Measurements from ENCODE around the gene CHTF8. TPM values are rescaled to one million over a fixed set of nuclear protein-coding genes. Genes with fewer than 3 reads are reported as not detected.
A peak's percentile ranks its signal among the peaks of the same experiment; 100 is the strongest.
"Not testable (repeated sequence)": the region's sequence is repeated elsewhere in the genome, so short reads cannot be mapped to it uniquely, and the experiment has no call there.

The CHTF8 gene
- total RNA-seq, 1 donor from 2014 or later = 136 TPM

DNA sequence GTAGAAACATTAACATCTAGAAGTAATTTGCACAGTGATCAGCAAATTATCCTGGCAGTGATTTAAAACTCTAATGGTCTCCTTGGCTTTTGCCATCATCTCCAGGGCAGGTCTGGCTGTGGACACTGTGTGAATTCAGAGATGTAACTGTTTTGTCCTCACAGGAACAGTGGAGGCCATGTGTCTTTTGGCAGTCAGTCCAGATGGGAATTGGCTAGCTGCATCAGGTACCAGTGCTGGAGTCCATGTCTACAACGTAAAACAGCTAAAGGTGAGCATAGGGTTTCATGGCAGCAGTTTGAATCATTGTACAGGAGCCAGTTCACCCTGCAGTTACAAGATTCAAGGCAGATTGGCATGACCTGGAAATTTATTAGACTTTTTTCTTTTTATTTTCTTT is 27.8 kb upstream of the CHTF8 start:
- no peaks in the 10 kb centered on the region for H3K27me3 ChIP-seq (ENCODE audit: control insufficient read depth, insufficient read depth, low read length)
- TF ChIP-seq, protein P1, sequence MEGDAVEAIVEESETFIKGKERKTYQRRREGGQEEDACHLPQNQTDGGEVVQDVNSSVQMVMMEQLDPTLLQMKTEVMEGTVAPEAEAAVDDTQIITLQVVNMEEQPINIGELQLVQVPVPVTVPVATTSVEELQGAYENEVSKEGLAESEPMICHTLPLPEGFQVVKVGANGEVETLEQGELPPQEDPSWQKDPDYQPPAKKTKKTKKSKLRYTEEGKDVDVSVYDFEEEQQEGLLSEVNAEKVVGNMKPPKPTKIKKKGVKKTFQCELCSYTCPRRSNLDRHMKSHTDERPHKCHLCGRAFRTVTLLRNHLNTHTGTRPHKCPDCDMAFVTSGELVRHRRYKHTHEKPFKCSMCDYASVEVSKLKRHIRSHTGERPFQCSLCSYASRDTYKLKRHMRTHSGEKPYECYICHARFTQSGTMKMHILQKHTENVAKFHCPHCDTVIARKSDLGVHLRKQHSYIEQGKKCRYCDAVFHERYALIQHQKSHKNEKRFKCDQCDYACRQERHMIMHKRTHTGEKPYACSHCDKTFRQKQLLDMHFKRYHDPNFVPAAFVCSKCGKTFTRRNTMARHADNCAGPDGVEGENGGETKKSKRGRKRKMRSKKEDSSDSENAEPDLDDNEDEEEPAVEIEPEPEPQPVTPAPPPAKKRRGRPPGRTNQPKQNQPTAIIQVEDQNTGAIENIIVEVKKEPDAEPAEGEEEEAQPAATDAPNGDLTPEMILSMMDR (IDR thresholded peaks at IDR 0.05; ENCODE audit: insufficient read depth, low read length, poor library complexity, severe bottlenecking) = no peak
- DNase-seq (ENCODE audit: low read depth) = no peak
- H3K4me3 ChIP-seq (ENCODE audit: low read depth, low read length) = no peak overlapping the region
- peaks cover 1% of the 10 kb centered on the region for H3K36me3 ChIP-seq (ENCODE audit: control insufficient read depth, insufficient read depth, low read length)

DNA sequence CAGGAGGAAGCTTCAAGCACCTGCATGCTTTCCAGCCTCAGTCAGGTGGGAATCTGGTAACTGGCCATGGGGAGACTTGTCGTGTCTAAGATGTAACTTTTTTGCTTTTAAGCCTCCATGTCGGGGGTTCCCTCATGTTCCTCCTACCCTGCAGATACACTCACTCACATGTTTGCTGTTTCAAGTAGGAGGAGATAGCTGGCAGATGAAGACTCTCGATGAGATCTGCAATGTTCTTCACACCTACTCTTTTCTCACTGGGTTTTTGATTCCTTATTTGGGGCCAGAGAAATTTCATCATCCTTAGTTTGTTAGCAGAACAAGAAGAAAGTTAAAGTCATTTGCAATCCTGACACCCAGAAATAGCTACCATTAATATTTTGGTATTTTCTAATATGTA is 24.8 kb upstream of the CHTF8 start:
- peaks cover 1% of the 10 kb centered on the region for H3K36me3 ChIP-seq (ENCODE audit: control insufficient read depth, insufficient read depth, low read length)
- no peak overlapping the region for H3K4me3 ChIP-seq (ENCODE audit: low read depth, low read length)
- TF ChIP-seq, protein P1 (IDR thresholded peaks at IDR 0.05; ENCODE audit: insufficient read depth, low read length, poor library complexity, severe bottlenecking) = no peak
- H3K27me3 ChIP-seq (ENCODE audit: control insufficient read depth, insufficient read depth, low read length) = no peaks in the 10 kb centered on the region
- DNase-seq (ENCODE audit: low read depth) = no peak

DNA sequence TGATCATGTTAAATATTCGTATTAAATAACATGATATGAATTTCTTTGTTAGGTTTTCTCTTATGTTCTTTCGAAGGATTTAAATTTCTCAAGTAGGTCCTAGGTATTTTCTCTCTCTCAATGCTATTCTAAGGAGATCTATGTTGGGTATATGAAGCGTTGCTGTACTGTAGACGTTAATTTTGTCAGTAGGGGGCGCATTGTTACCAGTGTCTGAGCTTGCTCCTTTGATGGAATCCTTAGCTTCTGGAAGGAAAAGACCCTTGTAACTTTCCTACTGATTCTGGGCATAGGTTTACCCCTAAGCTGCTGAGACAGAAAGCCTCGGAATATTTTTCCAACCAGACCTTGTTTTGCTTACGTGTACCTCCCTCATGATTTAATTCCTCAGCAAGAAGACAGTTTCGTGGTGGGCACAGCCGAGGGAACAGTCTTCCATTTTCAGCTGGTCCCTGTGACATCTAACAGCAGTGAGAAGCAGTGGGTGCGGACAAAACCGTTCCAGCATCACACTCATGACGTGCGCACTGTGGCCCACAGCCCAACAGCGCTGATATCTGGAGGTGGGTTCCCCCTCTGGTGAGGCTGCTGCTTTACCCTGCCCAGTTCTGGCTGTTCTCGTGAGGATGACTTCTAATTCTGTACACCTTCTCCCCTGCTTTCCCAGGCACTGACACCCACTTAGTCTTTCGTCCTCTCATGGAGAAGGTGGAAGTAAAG is 17.9 kb upstream of the CHTF8 start:
- DNase-seq (ENCODE audit: low read depth) = no peak
- Histone ChIP-seq H3K4me3 (ENCODE audit: low read depth, low read length) (no peak overlapping the region), H3K27me3 (ENCODE audit: control insufficient read depth, insufficient read depth, low read length) (no peaks in the 10 kb centered on the region), H3K36me3 (ENCODE audit: control insufficient read depth, insufficient read depth, low read length) (peaks cover 1% of the 10 kb centered on the region)
- TF ChIP-seq, protein P1 (IDR thresholded peaks at IDR 0.05; ENCODE audit: insufficient read depth, low read length, poor library complexity, severe bottlenecking) = peak; percentile 74

DNA sequence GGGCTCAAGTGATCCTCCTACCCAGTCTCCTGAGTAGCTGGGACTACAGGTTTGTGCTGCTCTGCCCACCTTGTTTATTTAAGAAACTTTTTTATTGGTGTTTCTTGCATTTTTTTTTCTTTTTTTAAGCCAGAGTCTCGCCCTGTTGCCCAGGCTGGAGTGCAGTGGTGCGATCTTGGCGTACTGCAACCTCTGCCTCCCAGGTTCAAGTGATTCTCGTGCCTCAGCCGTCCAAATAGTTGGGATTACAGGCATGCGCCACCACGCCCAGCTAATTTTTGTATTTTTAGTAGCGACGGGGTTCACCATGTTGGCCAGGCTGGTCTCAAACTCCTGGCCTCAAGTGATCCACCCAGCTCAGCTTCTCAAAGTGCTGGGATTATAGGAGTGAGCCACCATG is 17.2 kb upstream of the CHTF8 start:
- H3K27me3 ChIP-seq (ENCODE audit: control insufficient read depth, insufficient read depth, low read length); DNase-seq (ENCODE audit: low read depth); H3K36me3 ChIP-seq (ENCODE audit: control insufficient read depth, insufficient read depth, low read length); H3K4me3 ChIP-seq (ENCODE audit: low read depth, low read length): not testable (repeated sequence)

DNA sequence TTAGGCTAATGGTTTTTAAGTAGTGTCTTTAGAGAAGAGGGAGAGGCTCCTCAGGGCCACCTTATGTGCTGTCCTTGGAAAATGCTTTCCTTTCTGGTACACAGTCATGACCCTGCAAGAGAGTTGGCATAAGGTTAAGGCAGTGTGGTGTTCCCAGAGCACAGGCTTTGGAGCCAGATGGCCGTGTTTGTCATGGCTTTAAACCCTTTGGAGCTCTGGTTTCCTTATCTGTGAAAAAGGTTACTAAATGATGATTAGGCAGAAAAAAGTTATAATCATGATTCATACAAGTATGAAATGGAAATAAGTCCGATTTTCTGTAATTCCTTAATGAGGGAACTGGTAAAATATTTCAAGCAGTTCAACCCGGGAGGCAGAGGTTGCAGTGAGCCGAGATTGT is 13.3 kb upstream of the CHTF8 start:
- no peaks in the 10 kb centered on the region for H3K27me3 ChIP-seq (ENCODE audit: control insufficient read depth, insufficient read depth, low read length)
- no peak for DNase-seq (ENCODE audit: low read depth)
- TF ChIP-seq, protein P1 (IDR thresholded peaks at IDR 0.05; ENCODE audit: insufficient read depth, low read length, poor library complexity, severe bottlenecking) = no peak
- peaks cover 1% of the 10 kb centered on the region for H3K36me3 ChIP-seq (ENCODE audit: control insufficient read depth, insufficient read depth, low read length)
- H3K4me3 ChIP-seq (ENCODE audit: low read depth, low read length) = no peak overlapping the region

DNA sequence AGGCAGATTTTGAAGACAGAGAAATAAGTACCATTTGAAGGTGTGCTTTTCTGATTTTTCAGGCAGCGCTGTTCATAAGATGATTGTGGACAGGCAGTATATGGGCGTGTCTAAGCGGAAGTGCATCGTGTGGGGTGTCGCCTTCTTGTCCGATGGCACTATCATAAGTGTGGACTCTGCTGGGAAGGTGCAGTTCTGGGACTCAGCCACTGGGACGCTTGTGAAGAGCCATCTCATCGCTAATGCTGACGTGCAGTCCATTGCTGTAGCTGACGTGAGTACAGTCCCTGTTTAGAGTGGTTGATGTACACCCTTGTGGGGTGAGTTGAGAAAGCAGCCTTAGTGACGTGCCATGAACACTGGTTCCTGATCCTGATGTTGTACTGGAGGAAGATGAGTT is 10.7 kb upstream of the CHTF8 start:
- no peak overlapping the region for H3K4me3 ChIP-seq (ENCODE audit: low read depth, low read length)
- DNase-seq (ENCODE audit: low read depth) = no peak
- TF ChIP-seq, protein P1 (IDR thresholded peaks at IDR 0.05; ENCODE audit: insufficient read depth, low read length, poor library complexity, severe bottlenecking) = no peak
- H3K36me3 ChIP-seq (ENCODE audit: control insufficient read depth, insufficient read depth, low read length) = peaks cover 1% of the 10 kb centered on the region
- H3K27me3 ChIP-seq (ENCODE audit: control insufficient read depth, insufficient read depth, low read length) = no peaks in the 10 kb centered on the region

Measured in kidney epithelial cell (primary cell).